HG02852 (cell line): ENCODE measurements around the gene TUBB2A.

ENCODE experiments used
- ATAC-seq: cut with Tn5 transposase; IDR thresholded peaks from one replicate; pipeline ENCODE4 v1.9.1; 2021; ENCODE audit warnings: mild to moderate bottlenecking, moderate library complexity; ENCODE audit not compliant: unreplicated experiment

The TUBB2A gene

GRCh38 chr6:3124667-3125066 lies 32.7 kb downstream of the TUBB2A start:
- ATAC-seq, result no peak

GRCh38 chr6:3122823-3123182 lies 34.5 kb downstream of the TUBB2A start:
- no peak for ATAC-seq

GRCh38 chr6:3120765-3121089 lies 36.6 kb downstream of the TUBB2A start:
- no peak for ATAC-seq

GRCh38 chr6:3119040-3119723 lies 38.2 kb downstream of the TUBB2A start:
- ATAC-seq, result peak; percentile 31

- peak; percentile 86 for ATAC-seq
Measured at GRCh38 chr6:3118353-3119039, 38.8 kb downstream of the TUBB2A start, which contains the start of gene BPHL. BPHL (plus strand) TSS chr6:3118711; CDS start chr6:3118741, 30 bp downstream.

- ATAC-seq, result no peak
Measured at GRCh38 chr6:3117912-3118352, 39.4 kb downstream of the TUBB2A start.

- no peak for ATAC-seq
Measured at GRCh38 chr6:3114377-3114776, 43.0 kb downstream of the TUBB2A start.

GRCh38 chr6:3109761-3110160 lies 47.6 kb downstream of the TUBB2A start:
- no peak for ATAC-seq

DNA sequence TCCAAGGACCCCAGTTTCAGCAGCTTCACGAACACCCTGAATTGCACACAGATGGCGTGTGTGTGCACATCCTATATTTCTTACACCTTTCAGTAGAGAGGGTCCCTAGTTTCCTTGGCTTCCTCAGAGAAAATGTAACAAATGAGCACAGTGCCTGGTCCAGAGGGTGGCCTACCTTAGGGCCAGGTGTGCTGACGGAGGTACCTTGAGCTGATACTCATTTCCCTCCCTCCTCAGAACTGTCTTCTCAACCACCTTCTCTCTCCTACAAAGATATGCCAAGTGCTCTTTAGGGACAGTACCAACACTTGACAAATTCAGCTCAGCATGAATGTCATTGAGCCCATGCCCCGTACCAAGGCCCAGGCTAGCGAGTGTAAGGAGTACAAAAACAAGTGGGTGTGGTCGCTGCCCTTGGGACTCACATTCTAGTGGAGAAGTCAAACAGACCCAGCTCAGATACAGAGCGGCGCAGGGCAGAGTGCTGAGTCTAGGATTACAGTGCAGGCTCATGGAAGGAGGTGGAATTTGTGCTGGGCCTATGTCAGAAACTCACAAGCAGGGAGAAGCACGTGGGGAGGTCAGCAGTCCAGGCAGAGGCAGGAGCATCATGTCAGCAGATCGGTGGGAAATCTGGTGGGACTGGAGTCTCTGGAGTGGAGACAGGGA lies 48.5 kb downstream of the TUBB2A start:
- ATAC-seq, result no peak
